Measurements from ENCODE around the gene PYCR2.
A peak's percentile ranks its signal among the peaks of the same experiment; 100 is the strongest.

Gene PYCR2

GRCh38 chr1:225917101-225917500 lies 6.9 kb downstream of the PYCR2 start:
- no peak for DNase-seq
- Mint-ChIP-seq H3K36me3 (ENCODE audit: low read depth) (peaks cover 39% of the 10 kb centered on the region), H3K4me3 (no peak overlapping the region), H3K27me3 (ENCODE audit: low read depth, poor library complexity) (peaks cover 16% of the 10 kb centered on the region), H3K4me1 (peaks cover 15% of the 10 kb centered on the region), H3K27ac (no peak overlapping the region), H3K9me3 (no peaks in the 10 kb centered on the region)
- TF ChIP-seq CTCF (IDR thresholded peaks at IDR 0.05): no peak

GRCh38 chr1:225915538-225915991 lies 8.5 kb downstream of the PYCR2 start:
- TF ChIP-seq CTCF (IDR thresholded peaks at IDR 0.05): no peak
- Mint-ChIP-seq H3K27me3 (ENCODE audit: low read depth, poor library complexity) (peaks cover 21% of the 10 kb centered on the region), H3K9me3 (no peaks in the 10 kb centered on the region), H3K4me1 (peaks cover 15% of the 10 kb centered on the region), H3K27ac (no peak overlapping the region), H3K36me3 (ENCODE audit: low read depth) (peaks cover 39% of the 10 kb centered on the region), H3K4me3 (no peak overlapping the region)
- no peak for DNase-seq

- H3K4me1 Mint-ChIP-seq: peaks cover 15% of the 10 kb centered on the region
- no peak overlapping the region for H3K27ac Mint-ChIP-seq
- DNase-seq: no peak
- H3K4me3 Mint-ChIP-seq: no peak overlapping the region
- H3K9me3 Mint-ChIP-seq: no peaks in the 10 kb centered on the region
- peaks cover 33% of the 10 kb centered on the region for H3K36me3 Mint-ChIP-seq (ENCODE audit: low read depth)
- TF ChIP-seq CTCF (IDR thresholded peaks at IDR 0.05): no peak
- peaks cover 21% of the 10 kb centered on the region for H3K27me3 Mint-ChIP-seq (ENCODE audit: low read depth, poor library complexity)
These were observed 9.1 kb downstream of the PYCR2 start for GRCh38 chr1:225914947-225915346.

- Mint-ChIP-seq H3K4me1 (peaks cover 15% of the 10 kb centered on the region), H3K36me3 (ENCODE audit: low read depth) (peaks cover 27% of the 10 kb centered on the region), H3K27ac (no peak overlapping the region), H3K9me3 (no peaks in the 10 kb centered on the region), H3K4me3 (no peak overlapping the region), H3K27me3 (ENCODE audit: low read depth, poor library complexity) (peaks cover 21% of the 10 kb centered on the region)
- no peak for TF ChIP-seq CTCF (IDR thresholded peaks at IDR 0.05)
- no peak for DNase-seq
These were observed 9.7 kb downstream of the PYCR2 start for GRCh38 chr1:225914391-225914790.

GRCh38 chr1:225911191-225912130 lies 12.6 kb downstream of the PYCR2 start:
- DNase-seq: peak; percentile 81
- Mint-ChIP-seq H3K27ac (no peak overlapping the region), H3K36me3 (ENCODE audit: low read depth) (peaks cover 6% of the 10 kb centered on the region), H3K27me3 (ENCODE audit: low read depth, poor library complexity) (peaks cover 21% of the 10 kb centered on the region), H3K4me3 (no peak overlapping the region), H3K4me1 (peaks cover 15% of the 10 kb centered on the region), H3K9me3 (no peaks in the 10 kb centered on the region)
- peak; percentile 92 for TF ChIP-seq CTCF (IDR thresholded peaks at IDR 0.05)
